Measurements from ENCODE around the gene TAOK1. TPM values are rescaled to one million over a fixed set of nuclear protein-coding genes. Genes with fewer than 3 reads are reported as not detected.

Gene TAOK1
- total RNA-seq, 1 experiment from 2014 or later, result 87.7 TPM

DNA sequence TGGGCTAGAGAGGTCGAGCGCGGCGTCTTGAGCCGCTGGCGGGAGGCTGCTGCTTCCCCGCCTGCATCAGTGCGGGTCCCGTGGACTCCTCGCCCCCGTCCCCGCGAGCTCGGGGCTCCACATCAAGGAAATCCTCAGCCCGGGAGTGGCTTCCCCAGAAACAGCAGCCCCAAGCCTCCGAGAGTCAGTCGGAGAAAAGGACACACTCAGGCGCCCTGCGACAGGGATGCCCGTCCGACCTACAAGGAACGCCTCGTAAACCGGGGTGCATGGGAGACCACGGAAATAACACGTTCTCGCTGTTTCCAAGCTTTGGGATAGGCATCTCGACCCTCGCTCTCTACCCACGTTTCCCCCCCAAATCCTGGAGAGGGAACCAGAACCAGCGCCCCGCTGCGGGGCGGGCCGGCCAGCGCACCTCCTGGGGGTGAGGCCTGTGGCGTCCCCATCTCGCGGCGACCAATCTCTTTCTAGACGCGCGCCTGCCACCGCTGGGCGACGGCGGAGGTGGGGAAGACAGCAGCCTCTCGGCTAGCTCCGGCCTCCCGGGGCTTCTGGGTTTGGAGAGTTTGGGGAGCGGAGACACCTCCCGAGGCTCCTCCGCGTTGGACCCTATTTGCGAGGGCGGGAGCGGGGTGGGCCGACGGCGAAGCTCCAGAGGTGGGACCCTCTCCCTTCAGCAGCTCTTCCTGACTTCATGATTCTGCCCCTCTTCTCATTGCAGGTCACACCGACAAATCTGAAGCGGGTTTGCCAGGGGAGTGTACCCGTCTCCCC is 177.6 kb downstream of the TAOK1 start:
- Mint-ChIP-seq H3K9me3 (ENCODE audit: unreplicated experiment) (no peaks in the 10 kb centered on the region), H3K4me1 (ENCODE audit: low read depth, unreplicated experiment) (peaks cover 6% of the 10 kb centered on the region), H3K36me3 (ENCODE audit: insufficient read depth, unreplicated experiment) (peaks cover 23% of the 10 kb centered on the region), H3K27me3 (ENCODE audit: insufficient read depth, unreplicated experiment) (no peaks in the 10 kb centered on the region), H3K4me3 (ENCODE audit: unreplicated experiment) (peak overlapping the region; percentile 97), H3K27ac (ENCODE audit: unreplicated experiment) (peak overlapping the region; percentile 85)
- Histone ChIP-seq H3K9me3 (no peaks in the 10 kb centered on the region), H3K4me3 (ENCODE audit: low read depth, low read length) (peak overlapping the region; percentile 87), H3K36me3 (ENCODE audit: control insufficient read depth, insufficient read depth, low read length) (no peaks in the 10 kb centered on the region), H3K27me3 (replicated peaks; ENCODE audit: control insufficient read depth, insufficient read depth, low read length) (no peaks in the 10 kb centered on the region), H3K4me1 (peaks cover 10% of the 10 kb centered on the region; the same call in 1 of the 2 replicates)
- POLR2A ChIA-PET, result interaction anchor here (0.6 to 1.0 kb wide), 4 partner anchors 12 to 211 kb away, joined by 4 to 6 read pairs (median 4); no protein-coding TSS in a partner anchor
- intact Hi-C loops (cut with micrococcal nuclease; ENCODE audit: unreplicated experiment), result loop anchor here (1.0 kb wide), 1 partner anchor 24 kb away; no protein-coding TSS in a partner anchor
- TSS peak; percentile 39 for BruUV-seq (replicated peaks)
- TF ChIP-seq, protein P1, sequence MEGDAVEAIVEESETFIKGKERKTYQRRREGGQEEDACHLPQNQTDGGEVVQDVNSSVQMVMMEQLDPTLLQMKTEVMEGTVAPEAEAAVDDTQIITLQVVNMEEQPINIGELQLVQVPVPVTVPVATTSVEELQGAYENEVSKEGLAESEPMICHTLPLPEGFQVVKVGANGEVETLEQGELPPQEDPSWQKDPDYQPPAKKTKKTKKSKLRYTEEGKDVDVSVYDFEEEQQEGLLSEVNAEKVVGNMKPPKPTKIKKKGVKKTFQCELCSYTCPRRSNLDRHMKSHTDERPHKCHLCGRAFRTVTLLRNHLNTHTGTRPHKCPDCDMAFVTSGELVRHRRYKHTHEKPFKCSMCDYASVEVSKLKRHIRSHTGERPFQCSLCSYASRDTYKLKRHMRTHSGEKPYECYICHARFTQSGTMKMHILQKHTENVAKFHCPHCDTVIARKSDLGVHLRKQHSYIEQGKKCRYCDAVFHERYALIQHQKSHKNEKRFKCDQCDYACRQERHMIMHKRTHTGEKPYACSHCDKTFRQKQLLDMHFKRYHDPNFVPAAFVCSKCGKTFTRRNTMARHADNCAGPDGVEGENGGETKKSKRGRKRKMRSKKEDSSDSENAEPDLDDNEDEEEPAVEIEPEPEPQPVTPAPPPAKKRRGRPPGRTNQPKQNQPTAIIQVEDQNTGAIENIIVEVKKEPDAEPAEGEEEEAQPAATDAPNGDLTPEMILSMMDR (IDR thresholded peaks at IDR 0.05; ENCODE audit: insufficient read depth in 1 of 2, low read depth in 1 of 2, low read length in 1 of 2, severe bottlenecking in 1 of 2, unreplicated experiment in 1 of 2), result peak; percentile 54 to 60
- CTCF ChIA-PET, result interaction anchor here (1.0 to 3.4 kb wide), 6 partner anchors 11 to 444 kb away, joined by 3 to 28 read pairs (median 5); partner anchors contain the start of gene ANKRD13B
- peak; percentile 78 to 86 for DNase-seq

DNA sequence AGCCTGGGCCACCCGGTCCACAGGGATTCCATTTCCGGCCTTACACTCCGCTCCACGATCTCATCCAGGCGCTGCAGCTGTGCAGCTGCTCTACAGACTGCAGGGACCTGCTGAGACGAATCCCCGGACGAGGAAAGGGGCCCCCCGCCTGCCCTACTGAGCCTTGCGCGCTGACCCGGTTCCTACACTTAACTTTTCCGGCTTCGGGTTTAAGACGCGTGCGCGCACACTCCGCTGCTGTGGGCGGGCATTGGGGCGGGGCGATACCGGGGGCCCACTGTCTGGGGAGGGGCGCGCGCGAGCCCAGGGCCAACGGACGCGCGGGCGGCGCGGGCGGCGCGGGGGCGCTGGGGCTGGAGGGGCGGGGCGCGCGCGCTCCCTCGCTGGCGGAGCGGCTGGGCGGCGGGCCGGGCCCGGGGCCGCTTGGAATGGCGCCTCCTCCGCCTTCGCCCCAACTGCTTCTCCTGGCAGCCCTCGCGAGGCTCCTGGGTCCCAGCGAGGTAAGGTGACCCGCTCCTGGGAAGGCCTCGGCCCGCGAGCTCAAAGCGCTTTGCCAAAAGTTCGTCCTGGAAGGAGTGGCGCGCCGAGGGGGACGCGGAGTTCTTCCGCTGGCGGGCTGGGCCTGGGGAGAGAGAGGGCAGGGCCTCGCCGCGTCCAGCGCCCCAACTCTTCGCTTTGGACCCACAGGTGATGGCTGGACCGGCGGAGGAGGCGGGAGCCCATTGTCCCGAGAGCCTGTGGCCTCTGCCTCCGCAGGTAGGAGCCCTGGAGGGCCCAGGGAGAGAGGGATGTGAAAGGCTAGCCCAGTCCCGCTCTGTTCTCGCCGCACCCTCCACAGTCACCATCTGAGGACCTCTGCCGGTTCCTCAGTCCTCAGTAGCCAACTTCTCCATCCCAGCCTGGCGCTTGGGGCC is 178.4 kb downstream of the TAOK1 start, which contains the start of gene TP53I13:
TSS of gene TP53I13 (plus strand) at position 371 of the 914 bp plus-strand sequence. CDS start at position 429, 58 bp downstream.
- intact Hi-C loops (cut with micrococcal nuclease; ENCODE audit: unreplicated experiment), result loop anchor here (1.0 kb wide), 1 partner anchor 23 kb away; no protein-coding TSS in a partner anchor
- Mint-ChIP-seq H3K27me3 (ENCODE audit: insufficient read depth, unreplicated experiment) (no peaks in the 10 kb centered on the region), H3K9me3 (ENCODE audit: unreplicated experiment) (no peaks in the 10 kb centered on the region), H3K36me3 (ENCODE audit: insufficient read depth, unreplicated experiment) (peaks cover 25% of the 10 kb centered on the region), H3K4me3 (ENCODE audit: unreplicated experiment) (peak within 1 kb of the TSS; percentile 97), H3K4me1 (ENCODE audit: low read depth, unreplicated experiment) (peaks cover 6% of the 10 kb centered on the region), H3K27ac (ENCODE audit: unreplicated experiment) (peak within 1 kb of the TSS; percentile 85)
- BruUV-seq (replicated peaks), result no TSS peak
- TF ChIP-seq, protein P1 (IDR thresholded peaks at IDR 0.05; ENCODE audit: insufficient read depth in 1 of 2, low read depth in 1 of 2, low read length in 1 of 2, severe bottlenecking in 1 of 2, unreplicated experiment in 1 of 2), result no peak
- no peaks in the 10 kb centered on the region for H3K27me3 ChIP-seq (replicated peaks; ENCODE audit: control insufficient read depth, insufficient read depth, low read length)
- no peaks in the 10 kb centered on the region for H3K9me3 ChIP-seq
- H3K4me3 ChIP-seq (ENCODE audit: low read depth, low read length), result peak within 1 kb of the TSS; percentile 87
- ChIA-PET CTCF (interaction anchor here (0.5 to 3.4 kb wide), 6 partner anchors 23 to 445 kb away, joined by 3 to 28 read pairs (median 3); partner anchors contain the start of gene ANKRD13B), POLR2A (no interaction called here)
- no peaks in the 10 kb centered on the region for H3K36me3 ChIP-seq (ENCODE audit: control insufficient read depth, insufficient read depth, low read length)
- peaks cover 10% of the 10 kb centered on the region; the same call in 1 of the 2 replicates for H3K4me1 ChIP-seq
- peak; percentile 92 to 93 for DNase-seq
